ENCODE results near the gene SAMD14.

Gene SAMD14

DNA sequence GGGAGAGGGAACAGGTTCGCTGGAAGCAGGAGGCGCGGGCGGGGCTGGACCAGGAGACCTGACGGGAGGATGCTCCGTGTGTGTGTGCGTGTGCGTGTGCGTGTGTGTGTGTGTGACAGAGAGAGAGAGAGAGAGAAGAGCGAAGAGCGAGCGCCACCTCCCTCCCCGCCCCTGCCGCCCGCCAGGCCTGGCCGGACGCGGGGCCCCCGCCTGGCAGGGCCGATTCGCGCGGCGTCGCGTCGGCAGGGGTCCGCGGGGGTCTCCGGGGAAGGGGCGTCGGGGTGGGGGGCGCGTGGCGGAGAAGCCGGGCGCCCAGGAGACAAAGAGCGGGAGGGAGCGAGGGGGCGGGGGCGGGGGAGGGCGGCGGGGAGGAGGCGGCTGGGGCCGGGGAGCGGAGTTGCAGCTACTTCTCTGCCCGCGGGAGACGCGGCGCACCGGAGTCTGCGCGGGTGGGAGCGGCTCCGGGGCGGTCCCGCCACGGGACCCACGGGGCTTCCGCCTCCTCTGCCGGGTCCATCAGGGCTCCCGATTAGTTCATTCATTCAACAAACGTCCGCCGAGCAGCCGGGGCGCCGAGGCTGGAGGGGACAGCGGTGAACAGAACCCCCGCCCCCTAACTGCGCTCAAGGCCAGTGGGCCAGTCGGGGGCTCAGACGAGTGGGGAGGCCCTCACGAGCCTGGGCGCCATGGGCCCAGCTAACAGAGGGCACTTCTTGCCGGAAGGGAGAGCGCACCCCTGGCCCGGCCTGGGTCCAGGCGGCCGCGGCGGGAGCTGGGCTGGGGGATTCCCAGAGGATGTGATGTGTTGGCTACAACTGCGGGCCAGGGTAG lies at the start of gene SAMD14:
TSS of gene SAMD14 (minus strand) at position 433 of the 831 bp plus-strand sequence. CDS start 5,201 bp downstream, outside the sequence.
- no peak for DNase-seq (ENCODE audit: extremely low read depth in 1 of 2, low read depth in 1 of 2)

DNA sequence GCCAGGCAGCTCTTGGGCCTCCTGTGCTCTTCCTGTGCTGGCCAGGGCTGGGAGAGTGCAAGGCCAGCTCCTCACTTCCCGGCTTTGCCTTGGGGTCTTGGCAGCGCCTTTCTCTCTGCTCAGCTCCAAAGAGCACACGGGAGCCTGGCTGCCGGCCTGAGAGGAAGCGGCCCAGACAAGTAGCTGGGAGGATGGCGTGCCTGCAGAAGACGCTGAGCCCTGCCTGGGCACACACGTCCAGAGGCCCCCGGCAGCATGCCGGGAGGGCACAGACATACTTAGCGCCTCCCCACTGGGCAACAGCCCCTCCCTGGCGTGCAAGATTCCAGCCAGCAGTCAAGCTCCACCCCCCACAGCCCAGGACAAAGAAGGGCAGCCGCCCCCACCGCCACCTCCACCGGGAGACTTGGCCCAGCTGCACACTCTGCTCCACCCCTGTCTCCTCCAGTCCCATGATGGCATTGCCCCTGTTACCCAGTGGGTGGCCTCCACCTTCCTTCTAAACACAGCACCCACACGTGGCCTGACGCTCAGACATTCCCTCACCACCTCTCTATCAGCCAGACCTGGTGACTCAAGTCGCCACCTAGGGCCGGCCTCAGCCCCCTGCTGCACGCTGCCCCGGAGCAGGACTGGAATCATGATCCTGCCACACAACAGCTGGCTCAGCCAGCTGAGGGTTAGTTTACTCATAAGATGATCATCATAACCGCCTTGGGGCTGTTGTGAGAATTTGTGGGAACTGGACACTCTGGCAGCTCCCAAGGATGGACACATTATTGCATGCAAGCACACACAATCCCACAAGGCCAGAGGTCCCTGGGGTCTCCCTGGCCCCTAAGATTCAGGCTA lies 48.2 kb upstream of the SAMD14 start:
- DNase-seq (ENCODE audit: extremely low read depth in 1 of 2, low read depth in 1 of 2) = no peak

DNA sequence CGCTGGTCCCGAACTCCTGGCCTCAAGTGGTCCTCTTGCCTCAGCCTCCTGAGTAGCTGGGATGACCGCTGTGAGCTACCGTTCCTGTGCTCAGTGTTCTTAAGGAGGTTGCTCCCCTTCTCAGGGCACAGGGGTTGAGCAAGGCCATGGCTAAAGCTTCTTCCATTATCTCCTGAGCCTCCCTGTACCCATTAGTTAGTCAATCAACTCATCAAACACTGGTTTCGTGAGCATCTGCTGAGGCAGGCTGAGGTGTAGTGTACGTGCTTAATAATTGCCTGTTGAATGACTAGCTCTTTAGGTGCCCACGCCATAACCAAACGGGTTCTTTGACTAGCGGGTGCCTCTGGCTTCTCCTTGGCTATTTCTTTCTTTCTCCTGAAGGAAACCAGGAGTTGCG lies 47.5 kb upstream of the SAMD14 start:
- DNase-seq (ENCODE audit: extremely low read depth in 1 of 2, low read depth in 1 of 2) = no peak

- no peak for DNase-seq (ENCODE audit: extremely low read depth in 1 of 2, low read depth in 1 of 2)
Measured at GRCh38 chr17:50176559-50177357, 46.8 kb upstream of the SAMD14 start.

DNA sequence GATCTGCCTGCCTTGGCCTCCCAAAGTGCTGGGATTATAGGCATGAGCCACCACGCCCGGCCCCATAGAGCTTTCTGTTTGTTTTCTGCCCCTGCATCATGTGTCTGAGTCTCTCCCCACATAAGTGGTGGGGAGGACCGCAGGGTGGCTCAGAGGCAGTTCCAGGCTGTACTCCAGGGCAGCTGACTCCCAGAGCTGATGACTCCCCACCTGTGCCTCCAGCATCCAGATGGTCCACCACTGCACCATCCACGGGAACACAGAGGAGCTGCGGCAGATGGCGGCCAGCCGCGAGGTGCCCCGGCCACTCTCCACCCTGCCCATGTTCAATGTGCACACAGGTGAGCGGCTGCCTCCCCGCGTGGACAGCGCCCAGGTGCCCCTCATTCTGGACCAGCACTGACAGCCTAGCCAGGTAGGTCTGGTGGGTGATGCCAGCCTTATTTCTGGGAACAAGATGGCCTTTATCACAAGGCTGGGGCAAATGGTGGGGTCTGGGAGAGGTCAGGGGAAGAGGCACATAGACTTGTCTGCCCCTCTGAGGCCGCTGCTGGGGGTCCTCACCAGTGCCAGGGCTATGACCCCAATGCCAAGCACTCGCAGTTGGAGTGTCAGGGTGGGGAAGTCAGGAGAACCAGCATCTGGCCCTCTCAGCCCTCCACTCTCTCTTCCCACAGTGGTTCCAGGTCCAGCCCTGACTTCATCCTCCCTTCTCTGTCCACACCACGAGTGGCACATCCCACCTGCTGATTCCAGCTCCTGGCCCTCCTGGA lies 45.3 kb upstream of the SAMD14 start:
- DNase-seq (ENCODE audit: extremely low read depth in 1 of 2, low read depth in 1 of 2) = no peak

GRCh38 chr17:50174444-50174843 lies 44.5 kb upstream of the SAMD14 start:
- DNase-seq (ENCODE audit: extremely low read depth in 1 of 2, low read depth in 1 of 2) = no peak

- no peak for DNase-seq (ENCODE audit: extremely low read depth in 1 of 2, low read depth in 1 of 2)
Measured at GRCh38 chr17:50173335-50173941, 43.5 kb upstream of the SAMD14 start.

DNA sequence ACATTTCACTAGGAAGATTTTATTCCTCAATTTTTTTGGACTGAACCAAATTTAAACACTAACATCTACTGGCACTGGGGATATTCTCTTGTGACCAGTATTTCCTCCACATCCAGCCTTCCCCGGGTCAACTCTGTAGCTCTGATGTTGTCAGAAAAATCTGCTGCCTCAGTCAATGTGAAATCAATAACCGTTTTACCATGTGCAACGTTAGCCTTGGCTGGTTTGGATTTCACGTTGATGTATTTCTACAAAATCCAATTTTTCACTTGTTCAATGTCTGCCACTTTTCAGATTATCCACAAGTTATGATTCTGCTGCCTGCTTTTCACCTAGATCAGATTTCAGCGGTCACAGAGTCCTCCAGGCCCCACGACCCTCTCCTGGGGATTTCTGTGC lies 43.0 kb upstream of the SAMD14 start:
- no peak for DNase-seq (ENCODE audit: extremely low read depth in 1 of 2, low read depth in 1 of 2)

GRCh38 chr17:50172130-50172529 lies 42.2 kb upstream of the SAMD14 start:
- no peak for DNase-seq (ENCODE audit: extremely low read depth in 1 of 2, low read depth in 1 of 2)

- no peak for DNase-seq (ENCODE audit: extremely low read depth in 1 of 2, low read depth in 1 of 2)
Measured at GRCh38 chr17:50171371-50172071, 41.6 kb upstream of the SAMD14 start.

GRCh38 chr17:50170662-50171370 lies 40.9 kb upstream of the SAMD14 start:
- no peak for DNase-seq (ENCODE audit: extremely low read depth in 1 of 2, low read depth in 1 of 2)

GRCh38 chr17:50169881-50170459 lies 40.0 kb upstream of the SAMD14 start:
- DNase-seq (ENCODE audit: extremely low read depth in 1 of 2, low read depth in 1 of 2) = no peak

DNA sequence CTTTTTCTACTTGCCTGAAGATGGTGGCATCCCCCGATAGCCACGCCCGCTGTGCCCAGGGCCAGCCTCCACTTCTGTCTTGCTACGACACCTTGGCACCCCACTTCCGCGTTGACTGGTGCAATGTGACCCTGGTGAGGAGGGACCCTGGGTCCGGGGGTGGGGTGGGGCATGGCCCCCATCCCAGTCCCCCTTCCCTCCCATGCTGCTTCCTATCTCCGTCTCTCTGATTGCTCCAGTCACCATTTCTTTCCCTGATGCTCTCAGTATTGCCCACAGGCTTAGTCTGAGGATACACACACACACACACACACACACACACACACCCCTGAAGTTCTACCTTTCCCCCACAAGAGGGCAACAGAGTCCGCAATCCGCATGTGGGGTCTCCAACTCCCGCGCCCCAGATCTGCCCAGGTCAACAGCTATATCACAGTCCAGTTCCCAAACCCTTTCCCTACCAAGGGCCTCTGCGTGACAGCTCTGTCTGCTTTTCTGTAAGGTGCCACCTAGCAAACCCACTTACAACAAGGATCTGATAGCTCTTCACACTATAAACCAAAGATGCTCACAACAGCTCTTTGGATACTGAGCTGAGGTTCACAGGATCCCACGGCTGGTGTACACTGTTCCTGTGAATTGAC lies 39.3 kb upstream of the SAMD14 start:
- no peak for DNase-seq (ENCODE audit: extremely low read depth in 1 of 2, low read depth in 1 of 2)

DNA sequence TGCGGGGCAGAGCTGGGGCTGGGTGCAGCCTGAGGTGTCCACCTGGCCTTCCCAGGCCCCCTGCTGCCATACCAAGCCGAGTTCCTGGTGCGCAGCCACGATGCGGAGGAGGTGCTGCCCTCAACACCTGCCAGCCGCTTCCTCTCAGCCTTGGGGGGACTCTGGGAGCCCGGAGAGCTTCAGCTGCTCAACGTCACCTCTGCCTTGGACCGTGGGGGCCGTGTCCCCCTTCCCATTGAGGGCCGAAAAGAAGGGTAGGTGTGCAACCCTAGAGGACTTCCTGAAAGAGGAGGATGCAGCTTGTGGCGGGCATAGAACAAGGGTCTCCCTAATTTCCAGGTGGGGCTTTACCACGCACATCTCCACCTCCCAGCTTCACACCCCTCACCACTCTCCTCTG lies 38.4 kb upstream of the SAMD14 start:
- no peak for DNase-seq (ENCODE audit: extremely low read depth in 1 of 2, low read depth in 1 of 2)

DNA sequence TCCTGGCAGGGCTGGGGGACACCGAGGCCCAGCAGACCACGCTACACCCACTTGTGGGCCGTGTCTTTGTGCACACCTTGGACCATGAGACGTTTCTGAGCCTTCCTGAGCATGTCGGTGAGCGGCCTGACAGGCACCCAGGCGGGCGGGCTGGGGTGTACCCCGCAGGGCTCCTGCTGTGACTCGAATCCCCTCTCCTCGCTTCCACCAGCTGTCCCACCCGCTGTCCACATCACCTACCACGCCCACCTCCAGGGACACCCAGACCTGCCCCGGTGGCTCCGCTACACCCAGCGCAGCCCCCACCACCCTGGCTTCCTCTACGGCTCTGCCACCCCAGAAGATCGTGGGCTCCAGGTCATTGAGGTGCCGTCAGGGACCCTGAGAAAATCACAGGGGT lies 37.4 kb upstream of the SAMD14 start:
- no peak for DNase-seq (ENCODE audit: extremely low read depth in 1 of 2, low read depth in 1 of 2)

GRCh38 chr17:50166518-50167181 lies 36.7 kb upstream of the SAMD14 start:
- DNase-seq (ENCODE audit: extremely low read depth in 1 of 2, low read depth in 1 of 2) = no peak

DNA sequence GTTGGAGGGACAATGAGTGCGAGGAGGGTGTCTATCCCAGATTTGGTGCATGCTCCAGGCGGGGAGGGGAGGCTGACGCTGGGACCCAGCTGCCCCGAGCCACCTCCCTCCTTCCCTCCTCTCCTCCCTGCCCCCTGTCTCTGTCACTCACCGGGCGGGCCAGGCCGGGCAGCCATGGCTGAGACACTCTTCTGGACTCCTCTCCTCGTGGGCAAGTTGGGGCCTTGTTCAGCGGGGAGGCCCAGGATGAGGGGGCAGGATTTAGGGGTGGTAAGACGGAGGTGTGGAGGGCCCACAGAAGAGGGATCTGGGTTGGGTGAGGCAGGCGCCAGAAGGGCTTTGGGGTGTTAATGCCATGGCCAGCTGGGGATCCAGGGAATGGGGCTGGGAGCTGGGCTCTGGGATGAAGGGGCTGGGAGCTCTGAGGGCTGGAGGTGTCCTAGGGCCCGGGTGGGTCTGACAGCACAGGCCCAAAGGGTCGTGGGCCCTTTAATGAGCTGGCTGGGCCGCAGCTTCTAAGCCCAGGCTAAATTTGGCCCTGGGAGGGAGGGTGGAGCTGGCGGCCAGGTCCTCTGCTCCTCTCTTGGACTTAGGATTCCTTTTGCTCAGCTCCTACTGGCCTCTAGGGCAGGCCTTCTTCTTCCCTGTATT lies 36.0 kb upstream of the SAMD14 start, which contains the start of gene SGCA:
TSS of gene SGCA (plus strand) at position 139 of the 651 bp plus-strand sequence. CDS start at position 175, 36 bp downstream.
- DNase-seq (ENCODE audit: extremely low read depth in 1 of 2, low read depth in 1 of 2) = no peak

All from stimulated activated CD8-positive, alpha-beta memory T cell treated with anti-CD3 and anti-CD28 coated beads, Interleukin-7, amount 100 ng/mL, for 48 hours (primary cell).